GM18507 (cell line): ENCODE results near the gene RASAL2.

Experiments
- DNase-seq: peaks from one replicate; pipeline ENCODE4 v3.0.0; 2011; ENCODE audit warnings: low read depth; ENCODE audit not compliant: insufficient read length; ENCODE audit errors: extremely low spot score
- FAIRE-seq: peaks from 2 replicates; lab custom pipeline; 2011; peaks lifted over from hg19 to GRCh38; lab: Jason Lieb, UNC

The RASAL2 gene

DNA sequence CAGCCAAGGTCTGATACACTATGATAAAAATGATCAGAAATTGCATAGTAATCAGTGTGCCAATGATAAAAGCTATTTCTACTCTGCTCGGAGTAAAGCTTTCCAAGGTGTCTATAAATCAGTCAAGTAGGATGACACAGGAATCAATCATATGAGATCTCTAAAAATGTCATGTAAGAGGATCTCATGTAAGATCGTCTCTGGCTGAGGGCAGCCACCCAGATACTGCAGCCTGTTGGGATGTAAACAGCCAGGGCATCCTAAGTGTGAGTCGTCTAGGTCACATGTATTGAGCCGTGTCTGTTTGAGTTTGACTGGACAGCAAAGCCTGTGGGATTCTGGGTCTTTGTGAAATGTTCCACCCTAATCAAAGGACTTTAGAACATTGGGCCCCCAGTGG is 416.3 kb downstream of the RASAL2 start:
- FAIRE-seq = no peak

DNA sequence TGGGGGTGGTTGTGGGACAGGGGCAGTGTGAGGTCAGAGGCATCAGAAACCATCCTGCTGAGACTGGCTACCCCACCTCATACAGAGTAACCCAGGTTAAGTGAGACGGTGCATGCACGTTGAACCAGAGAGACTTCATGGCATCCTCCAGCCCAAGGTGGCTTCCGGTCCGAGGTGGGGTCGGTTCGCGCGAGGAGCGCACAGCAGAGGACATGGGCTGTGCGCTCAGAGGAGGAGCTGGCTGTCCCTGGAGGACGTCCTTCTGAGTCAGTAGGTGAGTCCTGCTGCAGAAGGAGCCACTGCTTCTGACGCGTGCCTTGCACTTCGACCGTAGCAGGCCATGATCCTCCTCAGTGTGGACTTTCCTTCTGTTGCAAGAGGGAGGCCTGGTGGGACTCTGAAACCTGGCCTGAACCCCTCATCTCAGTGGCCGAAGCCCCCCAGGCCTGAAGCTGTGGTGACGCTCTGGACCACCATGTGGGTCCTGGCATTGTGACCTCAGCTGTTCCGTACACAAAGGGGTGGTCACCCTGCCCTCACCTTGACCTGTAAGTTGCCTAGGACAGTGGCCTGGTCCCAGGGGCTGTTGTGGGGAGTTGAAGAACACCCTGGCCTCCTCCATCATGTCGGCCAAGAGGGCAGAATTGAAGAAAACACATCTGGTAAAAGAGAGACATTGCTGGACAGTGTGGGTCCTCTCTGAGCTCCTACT is 418.8 kb downstream of the RASAL2 start, which contains the start of gene TEX35:
Gene TEX35 (plus strand): TSS at position 544 of the 712 bp plus-strand sequence. CDS start 80 bp downstream, at position 624.
- FAIRE-seq (no peak), DNase-seq (no peak)

More for the DNA sequence above, 416.3 kb downstream of the RASAL2 start:
- no peak for DNase-seq

DNA sequence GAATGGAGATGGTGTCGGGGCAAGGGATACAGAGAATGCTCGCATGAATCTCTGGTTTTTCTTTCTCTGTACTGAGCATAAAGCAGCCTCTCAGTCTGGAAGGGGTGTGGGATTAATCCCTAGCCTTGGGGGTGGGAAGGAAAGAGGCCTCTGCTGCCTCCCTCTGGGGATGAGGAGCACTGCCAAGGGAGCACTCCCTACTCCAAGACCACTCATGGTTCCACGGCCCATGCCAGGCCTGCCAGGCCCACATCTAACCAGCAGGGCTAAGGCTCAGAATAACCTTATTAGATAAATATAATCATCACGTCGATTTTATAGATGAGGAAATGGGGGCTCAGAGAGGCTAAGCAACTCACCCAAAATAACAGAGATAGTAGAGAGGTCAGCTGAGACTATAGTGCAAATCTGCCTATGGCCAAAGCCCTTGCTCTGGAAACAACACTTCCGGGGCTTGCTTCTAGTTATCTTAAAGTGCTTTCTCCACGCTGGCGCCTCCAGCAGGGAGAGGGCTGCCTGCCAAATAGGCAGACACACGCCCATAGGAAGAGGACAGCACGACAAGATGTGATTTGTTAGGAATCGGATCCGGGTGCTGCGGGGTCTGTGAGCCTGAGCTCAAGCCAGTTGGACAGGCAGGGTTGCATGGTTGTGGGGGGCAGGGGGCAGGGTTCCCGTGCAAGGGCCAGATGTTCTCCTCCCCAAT is 419.5 kb downstream of the RASAL2 start:
- no peak for FAIRE-seq
- no peak for DNase-seq

DNA sequence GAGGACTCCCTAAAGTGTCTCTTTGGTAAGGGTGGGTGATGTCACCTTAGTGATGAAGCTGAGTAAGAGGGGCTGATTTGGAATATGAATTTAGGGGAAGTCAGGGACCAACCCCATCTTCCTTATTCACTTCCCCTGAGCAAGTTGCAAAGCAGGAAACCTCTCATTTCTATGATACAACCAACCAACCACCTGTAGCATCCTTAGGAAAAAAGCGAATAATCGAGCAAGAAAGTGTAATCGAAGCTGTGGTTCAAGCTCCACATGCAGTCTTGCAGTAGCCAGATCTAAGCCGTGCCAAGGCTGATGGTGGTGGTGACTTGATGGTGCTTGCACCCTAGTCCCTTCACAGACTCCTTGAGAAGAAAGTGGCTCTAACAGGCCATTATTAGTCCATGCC is 422.2 kb downstream of the RASAL2 start:
- DNase-seq (no peak), FAIRE-seq (no peak)

DNA sequence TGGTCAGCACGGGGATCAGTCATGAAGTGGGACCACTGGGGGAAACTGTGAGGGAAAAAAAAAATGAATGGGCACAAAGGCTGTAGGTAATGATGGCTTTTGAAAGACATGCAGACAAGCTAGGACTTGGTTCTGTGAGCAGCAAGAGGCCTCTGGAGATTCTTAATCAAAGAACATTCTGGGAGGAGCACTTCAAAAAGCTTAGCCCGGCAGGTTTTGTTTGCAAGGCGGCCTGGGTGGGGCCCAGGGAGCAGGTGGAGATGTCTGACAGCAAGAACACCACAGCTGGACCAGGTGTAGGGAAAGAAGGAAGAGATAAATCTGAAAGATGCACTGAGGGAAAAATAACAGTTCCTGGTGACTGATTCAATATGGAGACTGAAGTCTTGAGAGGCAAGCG is 425.0 kb downstream of the RASAL2 start:
- no peak for DNase-seq
- no peak for FAIRE-seq

DNA sequence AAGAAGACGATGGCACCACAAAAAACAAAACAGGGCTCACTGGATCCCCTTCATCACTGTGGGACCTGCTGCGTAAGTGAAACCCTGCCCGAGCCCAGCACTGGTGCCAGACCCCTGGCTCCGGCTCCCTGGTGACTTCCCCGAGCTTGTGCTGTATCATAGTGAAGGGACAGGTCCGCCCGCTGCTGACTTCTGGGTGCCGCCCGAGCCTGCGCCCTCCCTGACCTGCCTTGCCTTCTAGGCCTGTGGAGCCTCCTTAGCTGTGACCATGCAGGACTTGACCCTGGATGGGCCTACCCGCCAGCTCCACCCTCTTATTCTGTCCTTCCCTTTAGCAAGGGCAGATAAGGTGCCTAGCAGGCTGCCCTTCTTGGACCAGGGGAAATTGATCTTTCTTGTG is 426.9 kb downstream of the RASAL2 start:
- FAIRE-seq (no peak), DNase-seq (no peak)

DNA sequence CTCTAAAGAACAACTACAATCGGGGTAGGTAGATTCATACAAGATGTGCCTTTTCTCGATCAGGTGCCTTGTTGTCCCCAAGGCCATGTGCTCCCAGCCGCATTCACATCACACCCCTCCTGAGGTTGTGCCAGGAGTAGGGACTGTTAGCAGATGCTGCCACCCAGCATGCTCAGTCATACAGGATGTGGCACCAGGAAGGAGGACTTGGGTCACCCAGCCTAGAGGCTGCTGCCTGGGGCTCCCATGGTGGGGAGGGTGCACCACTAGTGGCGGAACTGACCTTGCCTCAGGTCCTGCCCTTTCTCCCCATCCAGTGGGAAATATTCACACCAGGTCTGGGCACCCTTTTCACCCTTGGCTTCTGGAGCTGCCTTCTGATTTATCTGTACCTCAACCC is 427.3 kb downstream of the RASAL2 start:
- DNase-seq (no peak), FAIRE-seq (no peak)

DNA sequence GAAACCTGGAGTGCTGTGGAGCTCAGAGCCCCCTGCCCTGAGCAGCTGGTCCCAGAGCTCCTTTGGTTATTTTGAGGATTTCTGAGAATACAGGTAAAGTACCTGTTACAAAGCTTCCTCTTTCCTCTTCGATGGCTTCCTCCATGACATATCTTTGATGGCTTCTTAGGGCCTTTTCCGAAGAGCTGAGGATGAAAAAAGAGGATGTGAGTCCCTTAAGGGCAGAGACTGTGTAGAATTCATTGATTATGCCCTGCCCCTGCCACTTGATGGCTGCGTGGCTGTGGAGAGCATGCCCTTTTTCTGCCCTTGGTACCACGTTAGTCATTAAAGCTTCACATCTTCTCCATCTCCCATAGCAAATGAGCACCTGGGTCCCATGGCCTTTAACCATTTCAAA is 433.2 kb downstream of the RASAL2 start:
- DNase-seq = no peak
- FAIRE-seq = no peak

DNA sequence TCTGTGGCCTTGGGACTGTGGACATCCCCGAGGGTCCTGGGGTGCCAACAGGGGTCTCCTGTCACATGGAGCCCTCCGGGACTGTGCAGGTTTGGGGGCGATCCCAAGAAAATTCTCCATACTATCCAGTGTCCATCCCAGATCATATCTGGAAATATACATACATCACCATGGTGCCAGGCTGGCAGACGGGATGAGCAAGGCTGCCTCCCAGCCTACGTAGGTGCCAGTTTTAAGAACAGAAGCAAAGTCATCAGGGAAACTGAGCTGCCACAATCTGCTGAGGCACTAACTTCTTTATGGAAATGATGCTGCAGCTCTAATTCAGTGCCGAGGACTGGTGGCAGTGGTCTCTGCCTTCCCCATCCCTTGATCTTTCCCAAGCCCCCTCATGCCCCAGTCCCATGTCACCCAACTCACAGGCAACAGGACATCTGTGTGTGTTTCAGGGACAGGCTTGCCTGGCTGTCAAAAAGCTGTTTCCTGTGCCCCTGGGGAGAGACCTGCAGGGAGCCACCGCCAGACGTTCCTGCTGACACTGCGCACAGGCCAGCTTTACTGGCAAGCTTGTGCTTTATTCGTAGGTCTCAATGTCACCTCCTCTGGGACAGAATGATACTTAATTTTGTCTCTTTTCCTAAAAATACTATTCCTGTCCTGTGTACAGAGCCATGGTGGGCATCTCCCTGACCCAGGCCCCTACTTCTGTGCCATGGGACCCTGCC is 434.5 kb downstream of the RASAL2 start:
- FAIRE-seq (no peak), DNase-seq (no peak)

DNA sequence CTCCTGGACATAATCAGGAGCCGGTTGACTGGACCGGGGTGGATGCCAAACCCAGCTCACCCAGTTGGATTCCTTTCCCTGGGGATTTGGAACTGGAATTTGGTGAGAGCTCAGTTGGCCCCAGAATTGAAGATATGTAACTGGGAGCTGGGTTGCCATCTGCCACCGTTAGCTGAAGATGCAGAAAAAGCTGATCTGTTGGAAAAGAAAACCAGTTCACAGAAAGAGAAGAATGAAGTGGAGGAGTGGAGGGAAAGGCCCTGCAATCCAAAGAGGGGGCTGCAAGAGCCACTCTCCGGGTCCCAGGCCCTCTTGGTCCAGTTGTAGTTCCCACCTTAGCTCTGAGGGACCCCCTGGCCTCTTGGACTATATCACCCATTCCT is 435.0 kb downstream of the RASAL2 start:
- FAIRE-seq = no peak

DNA sequence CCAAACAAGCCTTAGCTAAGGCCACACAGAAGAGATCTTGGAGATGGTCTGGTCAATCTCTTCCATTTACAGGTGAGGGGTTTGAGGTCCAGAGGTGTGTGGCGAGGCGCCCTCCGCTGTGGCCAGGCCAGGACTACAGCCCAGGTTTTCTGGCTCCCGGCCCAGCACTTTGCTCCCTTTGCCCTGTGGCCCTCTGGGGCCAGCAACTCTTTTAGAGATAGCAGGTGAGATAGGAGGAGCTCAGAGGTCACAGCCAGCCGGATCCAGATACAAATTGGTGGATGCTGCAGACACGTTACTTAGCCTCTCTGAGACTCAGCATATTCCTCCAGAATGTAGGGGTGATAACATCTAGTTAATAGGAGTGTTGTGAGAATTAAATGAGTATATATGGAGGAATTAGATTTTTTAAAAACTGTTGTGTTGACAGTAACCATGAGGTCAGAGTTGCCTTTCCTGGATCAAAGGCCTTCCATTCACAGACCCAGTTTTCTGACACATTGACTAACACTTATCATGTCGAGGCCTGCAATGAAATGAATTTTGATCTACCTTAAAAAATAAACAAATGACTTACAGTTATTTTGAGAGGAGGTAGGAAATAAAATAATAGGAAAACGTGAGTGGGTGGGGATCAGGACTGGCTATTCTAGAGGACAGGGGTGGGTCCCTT is 435.6 kb downstream of the RASAL2 start:
- DNase-seq = no peak
- no peak for FAIRE-seq

More for the DNA sequence above, 435.0 kb downstream of the RASAL2 start:
- no peak for DNase-seq

DNA sequence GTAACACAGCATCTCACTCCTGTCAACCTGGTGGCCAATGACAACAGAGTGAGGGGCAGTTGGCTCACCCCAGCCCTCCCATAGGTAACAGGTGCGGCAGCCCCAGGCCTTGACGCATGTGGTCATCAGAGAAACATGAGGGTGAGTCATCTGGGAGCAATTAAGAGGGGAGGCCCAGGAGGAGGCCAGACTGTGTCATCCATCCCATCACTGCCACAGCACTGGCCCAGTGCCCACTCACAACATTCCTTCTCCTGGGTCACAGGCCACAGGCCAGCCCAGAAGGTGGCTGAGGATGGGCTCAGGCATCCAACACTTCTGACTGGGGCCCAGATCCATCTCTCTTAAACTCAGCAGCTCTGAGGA is 436.1 kb downstream of the RASAL2 start:
- DNase-seq = no peak
- no peak for FAIRE-seq

DNA sequence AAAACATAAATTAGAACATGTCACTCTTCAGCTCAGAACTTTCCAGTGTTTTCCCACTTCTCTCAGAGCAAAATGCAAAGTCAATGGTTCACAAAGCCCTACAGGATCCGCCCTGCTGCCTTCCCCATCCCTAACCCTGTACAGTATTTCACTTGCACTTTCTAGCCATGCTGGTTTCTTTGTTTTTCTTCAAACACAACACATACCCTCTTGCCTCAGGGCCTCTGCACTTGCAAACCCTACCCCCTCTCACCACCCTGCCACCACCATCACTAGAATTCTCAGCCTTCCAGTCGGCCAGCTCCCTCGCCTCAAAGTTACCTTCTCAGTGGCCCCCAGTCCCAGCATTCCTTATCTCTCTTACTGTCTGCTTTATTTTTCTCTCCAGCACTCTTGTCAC is 436.6 kb downstream of the RASAL2 start:
- FAIRE-seq = no peak
- no peak for DNase-seq

DNA sequence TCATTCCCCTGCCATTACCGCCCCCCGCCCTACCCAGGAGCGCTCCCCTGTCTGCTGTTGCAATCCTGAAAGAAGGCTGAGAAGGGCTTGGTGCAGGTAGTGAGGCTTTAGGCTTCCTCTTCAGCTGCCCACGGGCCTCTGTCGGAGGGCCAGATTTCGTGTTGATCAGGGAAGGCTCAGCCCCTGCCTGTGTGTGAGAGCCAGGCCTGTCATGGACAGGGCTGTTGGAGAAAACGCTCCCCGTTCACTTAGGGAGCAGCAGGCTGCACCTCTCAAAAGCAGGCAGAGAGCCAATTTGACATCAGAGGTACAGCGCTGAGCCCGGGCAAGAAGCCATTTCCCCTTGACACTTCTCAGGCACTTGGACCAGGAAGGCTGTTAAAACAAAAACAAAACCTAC is 438.0 kb downstream of the RASAL2 start:
- FAIRE-seq (no peak), DNase-seq (no peak)

DNA sequence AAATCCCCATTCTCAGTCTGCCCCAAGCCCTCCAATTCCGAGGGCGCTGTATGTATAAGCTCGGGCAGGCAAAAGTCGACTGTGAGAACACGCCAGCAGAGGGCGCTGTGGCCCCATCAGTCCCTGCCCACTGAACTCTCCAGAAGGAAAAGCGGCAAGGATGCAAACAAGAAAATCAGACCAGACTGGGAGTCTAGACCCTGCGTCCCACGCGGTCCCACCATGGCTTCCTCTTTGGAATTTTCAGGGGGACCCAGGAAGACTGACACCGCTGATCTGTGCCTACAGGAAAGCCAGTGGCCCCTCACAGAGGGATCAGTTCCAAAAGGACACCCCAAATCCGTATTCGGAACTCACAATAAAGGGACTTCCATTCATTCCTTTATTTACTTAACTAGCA is 438.5 kb downstream of the RASAL2 start:
- peak; percentile 71 for DNase-seq
- peak; percentile 91 for FAIRE-seq

DNA sequence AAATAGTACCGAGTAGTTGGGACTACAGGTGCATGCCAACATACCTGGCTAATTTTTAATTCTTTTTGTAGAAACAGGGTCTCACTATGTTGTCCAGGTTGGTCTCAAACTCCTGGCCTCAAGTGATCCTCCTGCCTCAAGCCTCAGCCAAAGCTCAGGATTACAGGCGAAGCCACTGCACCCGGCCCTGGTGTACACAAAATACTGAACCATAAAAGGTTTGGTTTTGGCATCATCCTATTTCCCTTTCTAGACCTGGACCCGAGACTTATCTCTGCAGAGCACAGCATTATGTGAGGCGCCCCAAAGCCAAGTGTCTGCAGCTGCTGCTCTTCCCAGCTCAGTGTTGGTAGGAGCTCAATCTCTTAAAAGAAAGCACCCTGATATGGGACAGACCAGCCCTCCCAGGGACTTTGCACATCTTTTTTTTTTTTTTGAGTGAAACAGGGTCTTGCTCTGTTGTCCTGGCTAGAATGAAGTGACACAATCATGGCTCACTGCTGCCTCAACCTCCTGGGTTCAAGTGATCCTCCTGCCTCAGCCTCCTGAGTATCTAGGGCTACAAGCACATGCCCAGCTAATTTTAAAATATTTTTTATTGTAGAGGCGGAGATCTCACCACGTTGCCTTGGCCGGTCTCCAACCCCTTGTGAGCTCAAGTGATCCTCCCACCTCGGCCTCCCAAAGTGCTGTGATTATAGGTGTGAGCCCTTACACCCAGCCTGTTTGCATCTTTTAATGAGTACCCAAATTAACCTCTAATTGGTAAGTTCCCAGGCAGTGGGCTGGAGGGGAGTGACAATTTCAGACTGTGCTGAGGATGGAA is 439.4 kb downstream of the RASAL2 start:
- no peak for DNase-seq
- no peak for FAIRE-seq
